HG02970 (cell line): ENCODE measurements around the gene RBMS3.

Source experiments
- ATAC-seq: cut with Tn5 transposase; IDR thresholded peaks from one replicate; pipeline ENCODE4 v1.9.1; 2021; ENCODE audit warnings: mild to moderate bottlenecking, moderate library complexity, moderate number of reproducible peaks; ENCODE audit not compliant: unreplicated experiment, low FRiP score

Gene RBMS3

DNA sequence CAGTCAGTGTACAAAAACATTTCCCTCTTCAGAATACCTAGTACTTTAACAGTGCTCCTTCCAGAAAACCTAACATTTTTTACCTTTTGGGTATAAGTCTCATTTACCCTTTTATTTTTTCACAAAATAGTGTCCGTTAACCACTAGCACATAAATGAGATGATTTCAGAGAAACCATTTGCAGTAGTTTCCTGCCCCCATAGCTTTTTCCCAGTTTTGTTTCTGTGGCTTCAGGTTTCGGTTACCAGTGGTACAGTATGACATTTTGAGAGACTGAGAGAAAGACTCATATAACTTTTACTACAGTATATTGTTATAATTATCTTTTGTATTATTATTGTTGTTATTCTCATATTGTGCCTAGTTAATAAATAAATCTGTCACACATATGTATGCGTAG lies 6.2 kb upstream of the RBMS3 start:
- no peak for ATAC-seq

DNA sequence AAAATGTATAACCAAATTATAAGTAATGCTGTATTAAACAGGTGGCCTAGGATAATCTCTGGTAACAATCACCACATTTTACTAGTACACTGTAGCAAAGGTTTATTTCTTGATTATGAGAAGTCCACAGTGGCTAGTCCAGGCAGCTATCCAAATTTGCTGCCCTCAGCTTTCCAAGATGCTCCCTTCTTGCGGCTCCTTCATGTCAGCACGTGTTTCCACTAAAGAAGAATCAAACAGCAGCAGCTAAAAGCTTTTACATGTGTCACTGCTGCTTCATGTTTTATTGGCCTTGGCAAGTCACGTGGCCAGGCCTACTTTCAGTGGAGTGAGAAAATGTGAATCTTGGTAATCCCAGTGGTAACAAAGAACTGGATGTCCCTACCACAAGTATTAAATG lies 5.6 kb upstream of the RBMS3 start:
- ATAC-seq, result no peak

DNA sequence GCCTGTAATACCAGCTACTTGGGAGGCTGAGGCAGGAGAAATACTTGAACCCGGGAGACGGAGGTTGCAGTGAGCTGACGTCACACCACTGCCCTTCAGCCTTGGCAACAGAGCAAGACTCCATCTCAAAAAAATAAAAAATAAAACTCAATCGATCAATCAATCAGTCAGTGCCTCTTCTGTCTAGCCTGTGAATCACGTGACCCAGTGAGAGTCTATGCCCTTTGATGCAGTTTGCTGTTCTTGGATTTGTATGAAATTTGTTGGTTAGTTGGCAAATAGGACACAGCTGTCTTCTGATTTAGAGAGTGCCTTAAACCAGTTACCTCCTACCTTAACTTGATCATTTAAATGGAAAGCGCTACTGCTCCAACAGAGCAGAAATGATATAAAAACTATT lies 3.6 kb upstream of the RBMS3 start:
- ATAC-seq, result no peak

DNA sequence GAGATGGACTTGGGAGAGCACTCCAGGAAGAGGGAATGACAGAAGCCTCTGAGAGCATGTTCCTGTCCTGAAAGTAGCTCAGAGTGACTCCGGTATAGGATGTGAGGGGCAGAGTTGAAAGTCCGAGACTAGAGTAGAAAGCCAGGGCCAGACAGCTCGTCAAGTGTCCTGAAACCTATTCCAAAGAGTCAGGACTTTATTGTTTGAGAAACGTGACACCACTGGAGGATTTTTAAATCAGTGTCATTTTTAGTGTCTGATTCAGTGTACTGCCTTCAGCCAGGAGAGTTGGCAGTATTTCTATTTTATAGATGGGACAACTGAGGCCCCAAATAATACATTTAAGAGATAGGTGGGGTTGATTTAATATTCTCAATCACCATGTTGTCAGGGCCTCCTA lies 1.6 kb upstream of the RBMS3 start:
- no peak for ATAC-seq

DNA sequence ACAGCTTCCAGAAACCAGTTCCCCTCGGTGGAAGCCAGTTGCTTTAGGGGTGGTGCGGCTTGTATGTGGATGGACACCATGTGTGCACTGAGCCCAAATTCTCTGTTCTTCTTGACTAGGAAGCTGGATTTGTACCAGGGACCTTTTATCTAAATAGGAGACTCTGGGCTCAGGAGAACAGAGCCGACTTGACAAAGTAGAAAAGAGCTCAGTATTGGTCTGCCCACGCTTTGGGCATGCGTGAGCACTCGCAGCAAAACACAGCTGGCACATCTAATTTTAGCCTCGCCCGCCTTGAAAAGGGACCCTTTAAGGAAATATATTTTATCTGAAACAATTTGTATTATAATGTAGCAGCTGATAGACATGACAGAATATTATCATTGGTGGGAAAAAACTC lies 1.1 kb upstream of the RBMS3 start:
- ATAC-seq, result no peak

DNA sequence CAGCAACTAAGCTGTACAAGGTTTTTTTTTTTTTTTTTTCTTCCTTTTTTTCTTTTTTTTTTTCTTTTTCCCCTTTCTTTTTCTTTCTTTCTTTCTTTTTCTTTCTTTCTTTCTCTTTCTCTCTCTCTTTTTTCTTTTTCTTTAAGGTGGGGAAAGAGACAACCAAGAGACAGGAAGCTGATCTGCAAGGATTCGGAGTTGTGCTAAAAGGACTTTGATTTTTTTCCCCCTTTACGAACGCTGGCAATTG lies 148 bp downstream of the RBMS3 start:
- no peak for ATAC-seq

DNA sequence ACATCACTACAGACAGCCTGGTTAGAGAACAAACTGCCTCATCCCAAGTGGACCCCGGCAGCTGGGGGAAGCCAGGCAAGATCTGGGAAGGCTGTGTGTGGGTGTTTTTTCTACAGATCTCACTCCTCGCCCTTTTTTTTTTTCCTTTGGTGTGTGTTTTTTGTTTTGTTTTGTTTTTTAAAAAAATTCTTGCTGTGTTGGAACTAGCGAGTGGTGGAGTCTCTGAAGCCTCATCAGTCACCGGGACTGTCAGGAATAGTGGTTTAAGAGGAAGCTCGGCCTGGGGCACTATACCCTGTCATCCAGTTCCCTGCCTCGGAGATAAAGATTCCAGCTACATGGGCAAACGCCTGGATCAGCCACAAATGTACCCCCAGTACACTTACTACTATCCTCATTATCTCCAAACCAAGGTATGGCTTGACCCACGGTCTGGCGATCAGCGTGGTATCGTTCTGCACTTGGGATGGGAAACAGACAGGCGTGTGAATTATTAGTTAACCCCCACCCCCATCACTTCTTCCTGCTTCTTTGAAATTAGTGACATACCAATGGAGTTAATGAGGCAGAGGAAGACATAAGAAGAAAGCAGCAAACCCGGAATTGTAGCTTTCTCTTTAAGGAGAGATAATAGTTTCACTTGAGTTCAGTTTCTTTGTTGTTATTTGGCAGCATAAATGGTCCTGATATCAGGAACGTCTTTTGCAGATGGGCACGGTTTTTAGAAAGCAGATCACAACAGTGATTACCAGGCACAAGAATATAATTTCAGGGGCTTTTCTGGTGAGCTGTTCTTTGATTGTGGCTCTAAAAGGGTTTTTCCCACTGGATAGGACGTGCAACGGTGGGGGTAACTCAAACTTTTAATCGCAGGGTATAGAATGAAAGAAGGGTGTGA lies 722 bp downstream of the RBMS3 start:
- ATAC-seq, result peak; percentile 50

DNA sequence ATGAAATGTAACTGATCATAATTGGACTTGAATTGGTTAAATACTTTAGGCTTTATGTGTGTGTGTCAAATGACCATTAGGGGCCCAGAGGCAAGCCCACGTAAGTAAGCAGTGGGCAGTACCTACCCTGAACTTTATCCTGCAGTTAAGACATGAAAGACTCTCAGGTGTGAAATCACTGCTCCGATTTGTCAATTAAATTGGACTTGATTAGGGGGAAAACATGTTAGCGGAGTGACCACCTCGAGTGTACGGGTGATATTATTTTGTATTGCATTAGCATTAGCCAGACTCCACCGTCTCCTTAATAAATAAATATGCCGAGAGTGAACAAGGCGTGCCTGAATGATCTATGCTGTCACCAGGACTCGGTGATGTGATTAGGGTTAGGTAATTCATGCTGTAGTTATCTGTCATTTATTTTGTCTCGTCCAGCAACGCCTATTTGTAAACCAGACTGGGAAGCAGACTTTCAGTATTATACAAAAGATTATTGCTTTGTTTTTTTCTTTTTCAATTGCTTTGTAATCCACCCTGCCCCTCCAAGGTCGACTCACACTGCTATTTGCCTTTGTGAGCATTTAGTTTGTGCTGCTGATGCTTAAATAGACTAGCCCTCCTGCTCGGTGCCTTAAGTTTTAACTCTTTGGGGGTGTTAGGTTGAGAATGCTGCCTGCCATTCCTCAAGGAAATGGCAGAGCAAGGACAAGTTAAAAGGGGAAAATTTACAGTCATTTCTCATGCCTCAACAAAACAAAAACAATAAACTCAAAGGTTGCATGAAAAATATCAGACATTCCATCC lies 1.8 kb downstream of the RBMS3 start:
- no peak for ATAC-seq

DNA sequence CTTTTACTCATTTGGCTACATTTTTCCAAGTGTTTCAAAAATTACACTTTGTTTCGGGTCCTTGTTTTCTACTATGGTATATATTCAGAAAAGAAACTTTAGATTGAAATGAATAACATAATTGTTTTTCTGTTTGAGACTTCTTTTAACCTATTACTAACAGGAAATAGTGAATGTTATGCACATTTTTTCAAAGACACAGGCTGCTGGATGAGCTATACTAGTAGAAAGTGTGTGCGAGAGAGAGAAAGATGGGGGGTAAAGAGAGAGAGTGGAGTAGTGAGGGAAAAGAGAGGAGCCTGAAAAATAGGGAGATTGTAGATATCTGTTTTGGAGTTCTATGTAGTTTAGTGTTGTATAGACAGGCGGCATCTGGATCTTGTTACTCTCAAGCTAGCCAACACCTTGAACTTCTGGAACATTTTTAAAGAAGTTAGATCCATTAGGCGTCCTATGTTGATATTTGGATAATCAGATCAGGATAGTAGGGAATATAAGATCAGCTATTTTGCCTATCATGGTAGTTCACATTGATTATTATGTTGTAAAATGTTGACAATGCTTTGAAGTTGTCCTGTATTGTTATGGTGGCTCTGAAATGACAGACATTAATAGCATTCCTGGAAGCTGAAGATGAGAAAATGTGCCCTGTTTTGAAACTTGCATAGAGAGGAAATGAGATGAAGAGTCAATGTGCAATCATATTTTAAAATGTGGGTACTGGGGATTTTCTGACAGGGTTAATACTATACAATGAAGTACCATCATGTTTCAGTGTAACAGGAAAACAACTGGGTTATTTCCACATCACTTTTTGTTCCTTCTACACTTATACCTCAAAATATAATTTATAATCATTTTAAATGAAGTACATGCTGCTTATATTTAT lies 2.6 kb downstream of the RBMS3 start:
- ATAC-seq, result no peak

DNA sequence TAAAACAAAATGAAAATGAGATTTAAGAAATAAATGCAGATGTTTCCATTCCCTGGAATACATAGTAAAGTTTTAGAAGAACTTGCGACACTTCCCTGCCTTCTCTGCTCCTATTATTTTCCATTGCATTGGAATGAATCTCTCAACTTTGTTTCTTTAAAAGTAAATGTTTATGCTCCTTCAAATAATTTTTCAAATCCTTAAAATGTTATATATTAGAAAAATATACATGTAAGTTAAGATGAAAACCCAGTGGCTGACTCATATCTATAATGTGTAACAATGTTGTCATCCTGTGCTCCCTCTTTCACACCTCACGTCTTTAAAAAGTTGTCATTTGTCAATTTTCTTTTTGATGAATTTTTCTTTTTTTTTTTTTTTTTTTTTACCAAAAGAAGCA lies 3.6 kb downstream of the RBMS3 start:
- no peak for ATAC-seq

DNA sequence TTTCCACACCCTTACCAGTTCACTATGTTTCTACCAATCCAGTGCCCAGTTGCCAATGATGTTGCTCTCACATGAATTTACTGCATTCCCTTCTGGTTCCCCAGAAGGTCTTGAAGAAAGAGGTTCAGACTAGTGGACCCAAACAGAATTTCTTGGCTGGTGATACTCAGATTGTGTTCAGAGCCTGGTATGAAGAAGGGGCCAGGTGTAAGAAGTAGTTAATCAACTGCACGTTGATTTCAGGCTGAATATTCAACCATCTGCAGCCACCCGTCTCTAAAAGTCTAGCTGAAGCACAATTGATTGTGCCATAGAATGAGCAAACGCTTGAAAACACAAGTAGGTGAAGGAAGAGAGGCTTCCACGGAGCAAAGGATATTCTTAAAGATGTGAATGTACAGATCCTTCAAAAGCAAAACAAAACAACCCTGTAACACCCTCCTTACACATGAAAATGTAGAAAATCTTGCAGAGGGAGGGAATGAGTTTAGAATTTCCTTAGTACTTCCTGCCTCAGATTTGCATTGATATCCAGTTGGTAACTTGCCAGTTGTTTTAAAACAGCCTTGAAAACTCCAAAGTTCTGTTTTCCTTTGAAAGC lies 4.7 kb downstream of the RBMS3 start:
- ATAC-seq, result no peak

DNA sequence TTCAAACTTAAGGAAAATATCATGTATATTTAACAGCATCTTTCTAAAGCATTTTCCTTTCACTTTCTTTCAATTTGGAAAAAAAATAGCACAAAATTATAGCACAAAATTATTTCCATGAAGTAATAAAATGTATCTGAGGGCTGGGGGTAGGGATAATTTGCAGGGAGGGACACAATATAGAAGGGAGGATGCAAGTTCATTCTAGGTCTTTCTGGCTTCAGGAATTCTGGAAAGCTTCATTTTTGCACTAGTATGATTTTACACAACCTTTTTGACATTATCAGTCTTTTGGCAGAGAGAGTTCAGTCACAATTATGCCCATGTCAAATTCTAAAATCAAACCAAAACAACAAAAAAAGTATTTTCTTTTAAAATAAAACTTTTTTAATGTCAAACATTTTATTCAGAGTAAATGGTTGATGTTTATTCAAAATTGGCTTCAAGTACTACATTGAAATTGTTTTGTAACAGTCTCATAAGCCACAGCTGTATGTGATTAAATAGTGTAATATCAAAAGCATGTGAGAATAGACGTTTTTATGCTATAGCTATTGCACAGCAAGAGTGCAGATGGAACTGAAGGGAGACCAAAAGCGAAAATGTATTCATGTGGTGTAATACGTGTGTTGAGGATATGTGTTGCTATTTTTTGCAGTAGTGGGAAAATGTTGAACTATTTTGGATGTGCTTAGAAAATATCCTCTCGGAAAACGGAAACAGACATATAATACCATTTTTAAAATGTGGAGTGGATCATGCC lies 5.8 kb downstream of the RBMS3 start:
- no peak for ATAC-seq

DNA sequence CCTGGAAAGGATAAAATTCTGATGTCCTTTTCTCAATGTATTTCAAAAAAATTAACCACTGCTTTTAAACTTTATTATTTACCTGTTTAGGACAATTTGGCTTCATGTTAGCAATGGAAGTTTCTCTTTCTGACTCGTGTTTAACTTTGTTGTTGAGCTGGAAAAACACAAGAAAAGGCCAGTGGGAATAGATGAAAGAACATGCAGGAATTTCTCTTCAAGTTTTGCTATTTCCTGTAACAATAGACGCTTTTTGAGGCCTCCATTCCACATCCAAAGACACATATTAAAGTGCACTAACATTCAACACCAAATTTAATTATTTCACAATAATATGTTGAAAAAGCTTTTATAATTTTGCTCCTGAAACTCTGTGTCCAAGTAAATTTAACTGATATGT lies 9.7 kb downstream of the RBMS3 start:
- ATAC-seq, result no peak

DNA sequence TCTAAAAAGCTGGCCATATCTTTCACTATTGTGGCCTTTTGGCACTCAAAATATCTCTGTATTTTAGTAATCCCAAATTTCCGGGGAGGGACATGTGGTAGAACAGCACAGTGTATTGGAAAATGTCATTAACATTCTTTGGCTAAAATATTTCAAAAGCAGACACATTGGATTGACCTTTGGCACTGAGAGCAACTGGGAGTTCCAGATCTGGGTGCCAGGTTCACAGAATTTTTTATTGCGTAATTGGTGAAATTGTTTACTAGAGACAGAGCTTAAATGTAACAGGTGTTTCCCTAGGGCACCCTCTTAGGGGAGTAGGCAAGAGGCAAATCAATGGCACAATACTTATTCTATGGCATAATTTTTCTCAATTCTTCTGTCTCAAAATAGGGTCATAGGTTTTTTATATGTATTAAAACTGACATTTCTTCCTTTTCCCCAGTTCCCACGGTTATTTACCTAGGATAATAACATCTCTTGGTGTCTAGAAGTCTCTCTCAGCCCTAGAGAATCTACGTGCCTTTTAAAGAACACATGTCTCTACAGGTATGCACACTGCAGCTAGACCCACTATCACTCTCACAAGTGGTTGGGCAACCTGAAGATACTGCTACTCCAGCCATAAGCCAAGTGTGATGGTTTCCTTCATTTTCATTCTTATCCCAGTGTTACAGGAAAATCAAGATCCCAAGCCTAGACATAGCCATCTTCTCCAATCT lies 10.6 kb downstream of the RBMS3 start:
- no peak for ATAC-seq

DNA sequence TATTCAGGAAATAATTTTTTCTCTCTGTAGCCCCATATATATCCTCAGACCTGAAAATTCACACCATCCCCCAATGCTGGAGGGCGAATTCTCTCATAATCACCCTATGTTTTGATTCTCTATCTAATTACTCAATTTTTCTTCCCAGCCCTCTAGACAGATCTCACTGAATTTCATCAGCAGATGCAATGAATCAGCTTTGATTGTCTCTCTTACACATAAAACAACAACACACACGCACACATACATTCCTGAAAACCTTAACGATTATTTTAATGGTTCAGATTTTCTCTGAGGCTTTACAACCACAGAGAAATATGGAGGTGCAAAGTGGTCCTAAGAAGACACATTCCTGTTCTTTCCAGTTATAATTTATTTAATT lies 11.1 kb downstream of the RBMS3 start:
- no peak for ATAC-seq

DNA sequence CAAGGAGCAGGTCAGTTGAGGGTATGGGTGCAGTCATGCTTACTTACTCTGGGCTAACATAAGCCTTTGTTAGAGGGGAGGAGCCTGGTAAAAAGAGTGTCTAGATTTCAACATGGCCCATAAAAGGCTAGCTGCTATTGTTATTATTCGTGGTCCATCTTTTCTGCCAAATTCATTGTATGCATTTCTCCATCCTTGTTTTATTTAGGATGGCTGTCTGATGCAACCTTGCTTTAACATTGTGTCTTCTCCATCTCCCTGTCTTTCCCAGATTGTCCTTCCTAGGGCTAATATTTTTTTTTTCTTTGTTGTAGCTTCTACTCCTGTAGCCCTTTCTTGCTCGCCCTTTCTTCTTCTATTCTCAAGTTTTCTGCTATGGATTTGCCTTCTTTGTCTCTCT lies 12.6 kb downstream of the RBMS3 start:
- no peak for ATAC-seq

DNA sequence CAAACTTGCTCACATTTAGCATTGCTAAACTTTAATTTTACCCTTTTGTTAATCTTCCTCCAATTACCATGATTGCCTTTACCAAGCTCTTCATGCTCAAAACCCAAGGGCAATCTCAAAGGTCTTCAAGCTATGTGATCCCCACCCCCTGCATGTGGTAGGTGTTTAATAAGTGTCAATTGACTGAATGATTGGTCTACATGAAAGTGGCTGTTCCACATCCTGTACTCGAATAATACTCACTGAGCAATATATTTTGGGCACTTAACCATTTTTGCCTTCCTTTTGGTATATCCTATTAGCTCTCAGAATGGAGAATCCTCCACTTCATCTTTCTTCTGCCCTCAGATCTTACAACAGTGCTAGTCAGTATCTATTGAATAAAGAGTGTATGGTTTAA lies 17.1 kb downstream of the RBMS3 start:
- no peak for ATAC-seq

DNA sequence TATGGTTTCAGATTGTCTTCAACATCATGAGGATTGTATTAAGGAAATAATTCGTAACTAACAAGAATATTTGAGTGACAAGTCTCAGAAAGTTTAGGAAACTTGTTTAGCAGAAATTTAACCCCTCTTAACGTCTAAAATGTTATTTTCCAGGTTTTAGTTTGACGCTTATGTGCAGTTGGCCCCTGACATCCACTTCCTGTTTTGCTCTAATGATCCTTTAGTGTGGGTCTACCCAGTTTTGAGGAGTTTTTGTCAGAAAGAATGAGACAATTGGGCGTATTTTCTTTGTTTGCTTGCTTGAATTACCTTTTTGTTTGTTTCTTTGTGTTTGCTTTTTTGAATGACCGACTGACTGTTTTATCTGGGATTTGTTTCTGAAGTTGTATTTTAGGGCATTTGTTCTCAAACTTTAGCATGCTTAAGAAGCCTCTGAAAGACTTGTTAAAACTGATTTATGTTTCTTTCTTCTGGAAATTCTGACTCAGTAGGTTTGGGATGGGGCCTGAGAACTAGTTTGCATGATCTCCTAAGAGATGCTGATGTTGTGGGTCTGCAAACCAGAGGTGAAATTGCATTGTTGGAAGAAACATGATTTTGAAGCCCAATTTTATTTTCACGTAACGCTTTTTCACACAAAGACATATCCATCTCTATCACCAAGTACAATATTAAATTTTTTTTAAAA lies 20.6 kb downstream of the RBMS3 start:
- ATAC-seq, result no peak

DNA sequence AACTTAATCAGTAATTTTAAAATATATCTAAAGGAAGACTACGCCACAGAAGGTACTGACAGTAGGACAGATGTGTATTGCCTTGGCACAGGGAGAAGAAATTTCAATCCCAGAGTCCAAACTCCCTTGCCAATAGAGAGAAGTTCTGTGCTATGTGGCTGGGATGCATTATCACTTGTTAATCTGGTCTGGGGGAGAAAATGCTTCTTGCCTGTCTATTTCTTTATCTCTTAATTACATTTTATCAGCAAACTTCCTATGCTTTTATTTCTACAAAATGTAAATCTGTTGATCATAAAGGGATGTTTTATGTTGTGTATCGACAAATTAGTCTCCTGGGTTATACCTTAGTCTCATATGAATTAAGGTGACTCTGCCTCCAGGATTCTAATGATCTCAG lies 21.7 kb downstream of the RBMS3 start:
- ATAC-seq, result no peak
